ENCODE results near the gene CCNL2. TPM values are rescaled to one million over a fixed set of nuclear protein-coding genes. Genes with fewer than 3 reads are reported as not detected.

CCNL2 gene
- total and polyA plus RNA-seq, 2 of the 13 experiments (the other 11 are each of a cell fraction or from before 2014, with no cell fraction given): 105 to 340 TPM

DNA sequence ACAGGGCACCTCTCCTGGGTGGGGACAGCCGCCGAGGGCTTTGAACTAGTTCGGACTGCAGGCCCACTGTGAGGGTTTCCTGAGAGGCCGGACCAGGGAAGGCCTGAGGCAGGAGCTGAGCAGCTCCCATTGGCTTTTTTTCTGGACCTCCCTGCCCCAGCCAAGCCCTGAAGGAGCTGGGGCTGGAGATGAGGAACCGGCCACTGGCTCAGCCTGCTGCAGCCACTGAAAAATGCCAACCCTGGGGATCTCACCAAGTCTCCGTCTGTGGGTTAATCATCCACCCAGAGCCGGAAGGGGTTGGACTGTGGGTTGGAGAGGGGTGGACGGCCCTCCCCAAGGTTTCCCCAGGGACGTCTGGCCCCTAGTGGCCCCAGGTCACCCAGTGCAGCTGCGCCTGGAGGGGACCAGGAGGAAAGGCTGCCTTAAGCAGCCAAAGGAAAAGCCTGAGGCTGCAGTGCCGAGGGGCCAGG, 38.8 kb upstream of the CCNL2 start (continued):
- TF ChIP-seq, protein P1, sequence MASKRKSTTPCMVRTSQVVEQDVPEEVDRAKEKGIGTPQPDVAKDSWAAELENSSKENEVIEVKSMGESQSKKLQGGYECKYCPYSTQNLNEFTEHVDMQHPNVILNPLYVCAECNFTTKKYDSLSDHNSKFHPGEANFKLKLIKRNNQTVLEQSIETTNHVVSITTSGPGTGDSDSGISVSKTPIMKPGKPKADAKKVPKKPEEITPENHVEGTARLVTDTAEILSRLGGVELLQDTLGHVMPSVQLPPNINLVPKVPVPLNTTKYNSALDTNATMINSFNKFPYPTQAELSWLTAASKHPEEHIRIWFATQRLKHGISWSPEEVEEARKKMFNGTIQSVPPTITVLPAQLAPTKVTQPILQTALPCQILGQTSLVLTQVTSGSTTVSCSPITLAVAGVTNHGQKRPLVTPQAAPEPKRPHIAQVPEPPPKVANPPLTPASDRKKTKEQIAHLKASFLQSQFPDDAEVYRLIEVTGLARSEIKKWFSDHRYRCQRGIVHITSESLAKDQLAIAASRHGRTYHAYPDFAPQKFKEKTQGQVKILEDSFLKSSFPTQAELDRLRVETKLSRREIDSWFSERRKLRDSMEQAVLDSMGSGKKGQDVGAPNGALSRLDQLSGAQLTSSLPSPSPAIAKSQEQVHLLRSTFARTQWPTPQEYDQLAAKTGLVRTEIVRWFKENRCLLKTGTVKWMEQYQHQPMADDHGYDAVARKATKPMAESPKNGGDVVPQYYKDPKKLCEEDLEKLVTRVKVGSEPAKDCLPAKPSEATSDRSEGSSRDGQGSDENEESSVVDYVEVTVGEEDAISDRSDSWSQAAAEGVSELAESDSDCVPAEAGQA (IDR thresholded peaks at IDR 0.05; ENCODE audit: low read depth): no peak
- TF ChIP-seq, protein P1 (CRISPR knock-in tag; IDR thresholded peaks at IDR 0.05; ENCODE audit: borderline replicate concordance): no peak
- TF ChIP-seq, protein P2, sequence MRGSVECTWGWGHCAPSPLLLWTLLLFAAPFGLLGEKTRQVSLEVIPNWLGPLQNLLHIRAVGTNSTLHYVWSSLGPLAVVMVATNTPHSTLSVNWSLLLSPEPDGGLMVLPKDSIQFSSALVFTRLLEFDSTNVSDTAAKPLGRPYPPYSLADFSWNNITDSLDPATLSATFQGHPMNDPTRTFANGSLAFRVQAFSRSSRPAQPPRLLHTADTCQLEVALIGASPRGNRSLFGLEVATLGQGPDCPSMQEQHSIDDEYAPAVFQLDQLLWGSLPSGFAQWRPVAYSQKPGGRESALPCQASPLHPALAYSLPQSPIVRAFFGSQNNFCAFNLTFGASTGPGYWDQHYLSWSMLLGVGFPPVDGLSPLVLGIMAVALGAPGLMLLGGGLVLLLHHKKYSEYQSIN (CRISPR knock-in tag; IDR thresholded peaks at IDR 0.05; ENCODE audit: borderline replicate concordance): no peak
- TF ChIP-seq ZNF496 (CRISPR knock-in tag; IDR thresholded peaks at IDR 0.05; ENCODE audit: insufficient replicate concordance) (no peak), RARA (CRISPR knock-in tag; IDR thresholded peaks at IDR 0.05) (peak; percentile 80), CCDC6 (CRISPR knock-in tag; IDR thresholded peaks at IDR 0.05) (peak; percentile 54; the same call in 1 of the 2 replicates)
